Activated T-cell treated with anti-CD3 and anti-CD28 coated beads for 24 hours (primary cell): Measurements from ENCODE around the gene PRSS38.
"Not testable (repeated sequence)": the region's sequence is repeated elsewhere in the genome, so short reads cannot be mapped to it uniquely, and the experiment has no call there.

Experiments used
- DNase-seq: peaks from one replicate; pipeline ENCODE4 v3.0.0-alpha.2; 2020; ENCODE audit warnings: low read depth

The PRSS38 gene

GRCh38 chr1:227844320-227845146 is 29.1 kb downstream of the PRSS38 start:
- DNase-seq: no peak

GRCh38 chr1:227845147-227845458 is 29.6 kb downstream of the PRSS38 start:
- no peak for DNase-seq

GRCh38 chr1:227845519-227845918 is 30.0 kb downstream of the PRSS38 start:
- no peak for DNase-seq

- DNase-seq: no peak
Measured at GRCh38 chr1:227846265-227846858, 30.9 kb downstream of the PRSS38 start.

- not testable (repeated sequence) for DNase-seq
Measured at GRCh38 chr1:227847046-227847445, 31.6 kb downstream of the PRSS38 start.

GRCh38 chr1:227848430-227848932 is 33.0 kb downstream of the PRSS38 start:
- DNase-seq: no peak

GRCh38 chr1:227849251-227849650 is 33.8 kb downstream of the PRSS38 start:
- no peak for DNase-seq

- DNase-seq: no peak
Measured at GRCh38 chr1:227854189-227854588, 38.7 kb downstream of the PRSS38 start.

GRCh38 chr1:227855687-227856086 is 40.2 kb downstream of the PRSS38 start:
- no peak for DNase-seq

- DNase-seq: no peak
Measured at GRCh38 chr1:227856147-227856858, 40.8 kb downstream of the PRSS38 start.

- DNase-seq: no peak
Measured at GRCh38 chr1:227864882-227865281, 49.4 kb downstream of the PRSS38 start.

- no peak for DNase-seq
Measured at GRCh38 chr1:227869279-227869842, 53.9 kb downstream of the PRSS38 start.

GRCh38 chr1:227869851-227870305 is 54.4 kb downstream of the PRSS38 start:
- DNase-seq: no peak

GRCh38 chr1:227870366-227870765 is 54.9 kb downstream of the PRSS38 start:
- DNase-seq: no peak

GRCh38 chr1:227871892-227872291 is 56.4 kb downstream of the PRSS38 start:
- DNase-seq: not testable (repeated sequence)

- not testable (repeated sequence) for DNase-seq
Measured at GRCh38 chr1:227877810-227878209, 62.3 kb downstream of the PRSS38 start.

- no peak for DNase-seq
Measured at GRCh38 chr1:227880342-227880924, 65.0 kb downstream of the PRSS38 start.

GRCh38 chr1:227883073-227883520 is 67.6 kb downstream of the PRSS38 start:
- DNase-seq: no peak

- no peak for DNase-seq
Measured at GRCh38 chr1:227883641-227884301, 68.3 kb downstream of the PRSS38 start.

- DNase-seq: no peak
Measured at GRCh38 chr1:227884370-227885134, 69.1 kb downstream of the PRSS38 start.
